ENCODE measurements around the gene TTL. TPM values are rescaled to one million over a fixed set of nuclear protein-coding genes. Genes with fewer than 3 reads are reported as not detected.

TTL gene
- total RNA-seq, 2 donors from 2014 or later: 21.0 to 37.0 TPM

- peaks cover 5% of the 10 kb centered on the region for H3K36me3 Mint-ChIP-seq
- ATAC-seq (no peak), DNase-seq (ENCODE audit: low spot score) (no peak)
- no peaks in the 10 kb centered on the region for H3K9me3 Mint-ChIP-seq
- peaks cover 26 to 32% of the 10 kb centered on the region in 2 donors for H3K4me1 Mint-ChIP-seq (ENCODE audit: low read depth in 2 of 2)
- no peak overlapping the region for H3K4me3 Mint-ChIP-seq
- H3K27me3 Mint-ChIP-seq: no peaks in the 10 kb centered on the region
- no peak overlapping the region for H3K27ac Mint-ChIP-seq
These were observed 106.7 kb downstream of the TTL start for GRCh38 chr2:112588611-112589045.

Other genes with a start within 250 kb of the TTL start
- 10 to 100 TPM; 14.1 to 34.7 TPM for gene ZC3H8, start 227.1 kb upstream of the TTL start, total RNA-seq
- 1 to 10 TPM; 2.6 to 3.4 TPM for gene ZC3H6, start 206.6 kb upstream of the TTL start, total RNA-seq
- gene RGPD8, start 48.5 kb upstream of the TTL start, total RNA-seq: 10 to 100 TPM in 1 of 2 donors, 1 to 10 TPM in 1; 7.7 to 19.5 TPM
- gene POLR1B, start 60.3 kb downstream of the TTL start, total RNA-seq: 10 to 100 TPM; 42.6 to 89.3 TPM
- 10 to 100 TPM; 22.0 to 25.7 TPM for gene CHCHD5, start 102.5 kb downstream of the TTL start, total RNA-seq
- 100 to 1,000 TPM; 125 to 168 TPM for gene SLC20A1, start 163.8 kb downstream of the TTL start, total RNA-seq
- gene NT5DC4, start 238.9 kb downstream of the TTL start, total RNA-seq: not detected

Data from natural killer cell treated with Interleukin-12 subunit alpha and Interleukin-12 subunit beta and Interleukin-15 and Interleukin-18, amount 100 ng/mL, for 72 hours (primary cell).